Measurements from ENCODE around the gene MAP2K2.

Gene MAP2K2

GRCh38 chr19:4058693-4059452, 65.0 kb downstream of the MAP2K2 start:
- no peak for DNase-seq

DNA sequence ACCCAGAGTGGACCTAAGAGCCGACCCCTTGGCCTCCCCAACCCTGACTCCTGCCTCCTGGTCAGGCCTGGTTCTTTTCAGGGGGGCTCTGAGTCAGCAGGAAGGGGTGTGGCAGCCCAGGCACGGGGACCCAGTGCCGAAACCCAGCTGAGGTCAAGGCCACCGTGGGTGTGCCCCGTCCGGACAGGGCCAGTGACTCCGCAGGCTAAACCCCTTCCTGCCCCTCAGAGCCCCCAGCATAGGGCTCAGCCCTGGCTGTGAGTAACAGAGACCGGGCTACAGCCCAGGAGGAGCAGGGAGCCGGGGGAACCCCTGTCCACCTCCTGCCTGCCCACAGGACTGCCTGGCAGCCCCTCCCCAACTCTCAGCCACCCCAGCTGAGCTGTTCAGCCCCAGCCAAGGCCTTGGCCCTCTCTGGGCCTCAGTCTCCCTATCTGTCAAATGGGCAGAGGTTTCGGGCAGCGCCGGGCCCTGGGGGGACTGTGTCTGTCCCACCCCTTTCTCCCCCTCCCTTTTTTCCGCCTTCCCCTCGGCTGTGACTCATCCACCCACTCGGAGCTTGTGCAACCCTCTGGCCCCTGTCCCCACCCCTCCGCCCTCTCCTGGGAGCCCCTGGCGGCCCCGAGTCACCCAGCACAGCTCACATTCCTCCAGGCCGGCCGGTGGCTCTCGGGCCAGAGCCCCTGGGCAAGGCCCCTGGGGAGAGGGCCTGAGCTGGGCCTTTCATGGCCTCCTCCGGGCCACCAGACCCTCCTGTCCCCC, 65.8 kb downstream of the MAP2K2 start:
- no peak for DNase-seq

- no peak for DNase-seq
These were observed 68.7 kb downstream of the MAP2K2 start for GRCh38 chr19:4055209-4055552.

GRCh38 chr19:4054441-4055208, 69.3 kb downstream of the MAP2K2 start:
- DNase-seq = no peak

GRCh38 chr19:4053423-4054324, 70.2 kb downstream of the MAP2K2 start:
- no peak for DNase-seq

GRCh38 chr19:4052993-4053422, 70.9 kb downstream of the MAP2K2 start:
- DNase-seq = no peak

GRCh38 chr19:4052114-4052992, 71.6 kb downstream of the MAP2K2 start:
- no peak for DNase-seq

DNA sequence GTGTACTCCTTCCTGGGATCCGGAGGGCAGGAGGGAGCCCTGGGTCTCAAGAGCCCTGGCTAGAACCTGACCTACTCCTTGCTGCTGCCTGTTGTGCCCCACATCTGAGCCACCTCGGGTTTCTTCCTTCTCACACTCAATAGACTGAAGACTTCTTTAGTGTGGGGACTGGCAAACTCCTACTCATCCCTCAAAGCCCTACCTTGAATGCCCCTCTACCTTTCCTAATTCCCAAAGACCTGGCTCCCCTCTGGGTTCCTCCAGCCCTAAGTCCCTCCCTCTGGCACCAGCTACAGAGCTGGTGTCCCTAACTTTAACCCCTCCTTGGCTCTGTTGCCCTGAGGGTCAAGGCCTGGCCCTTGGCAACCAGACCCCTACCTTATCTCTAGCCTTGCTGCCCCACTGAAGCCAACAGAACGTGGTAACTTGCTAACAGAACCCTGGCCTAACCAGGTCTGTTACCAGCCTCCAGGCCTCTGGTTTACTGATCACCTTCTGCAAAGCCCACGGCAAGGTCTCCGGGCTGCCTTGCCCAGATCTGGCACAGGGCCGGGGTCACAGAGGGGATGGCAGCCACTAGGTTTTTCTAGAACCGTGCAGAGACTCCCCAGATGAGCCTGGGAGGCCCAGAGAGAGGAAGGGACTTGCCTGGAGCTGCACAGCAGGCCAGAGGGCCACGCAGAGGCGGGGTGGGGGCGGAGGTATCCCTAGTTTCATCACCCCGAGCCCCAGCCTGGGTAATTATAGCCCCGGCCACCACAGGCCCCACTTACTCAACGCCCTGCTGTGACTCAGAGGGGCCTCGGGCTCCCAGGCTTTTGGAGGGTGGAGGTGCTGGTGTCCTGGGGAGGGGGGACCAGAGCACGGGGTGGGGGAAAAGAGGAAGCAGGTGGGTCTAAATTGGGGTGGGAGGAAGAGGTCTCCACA, 72.5 kb downstream of the MAP2K2 start:
- no peak for DNase-seq

GRCh38 chr19:4049432-4049831, 74.5 kb downstream of the MAP2K2 start:
- peak; percentile 25 for DNase-seq

DNA sequence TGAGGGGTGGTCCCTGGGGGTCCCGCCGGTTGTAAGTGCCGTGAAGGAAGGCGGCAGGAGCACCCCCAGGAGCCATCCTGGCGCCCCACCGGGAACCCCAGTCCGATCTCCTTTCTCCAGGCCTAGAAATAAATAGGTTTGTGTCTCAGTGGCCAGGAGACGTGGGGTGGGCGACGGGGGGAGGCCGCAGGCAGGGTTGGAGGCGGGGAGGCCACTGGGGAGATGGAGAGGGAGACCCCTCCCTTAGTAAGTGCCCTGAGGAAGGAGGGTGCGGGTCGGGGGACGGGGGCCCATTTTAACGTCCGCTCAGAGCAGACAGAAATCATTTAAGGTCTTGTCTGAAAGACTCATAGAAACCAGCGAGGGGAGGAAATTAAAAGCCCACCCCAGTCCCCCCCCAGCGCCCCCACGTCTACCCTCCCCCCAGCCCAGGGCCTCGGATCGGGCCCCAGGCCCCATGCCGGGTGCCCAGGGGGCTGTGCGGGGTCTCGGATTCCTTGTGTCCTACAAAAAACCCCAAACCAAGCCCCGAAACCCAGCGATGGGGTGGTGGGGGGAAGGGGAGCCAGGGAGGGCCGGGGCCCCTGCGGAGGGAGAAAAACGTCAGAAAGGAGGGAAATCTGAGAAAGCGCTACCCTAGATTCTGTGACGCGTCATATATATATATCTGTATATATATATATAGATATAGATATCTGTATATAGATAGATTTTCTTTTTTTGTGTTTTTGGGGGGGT, 76.8 kb downstream of the MAP2K2 start:
- no peak for DNase-seq

DNA sequence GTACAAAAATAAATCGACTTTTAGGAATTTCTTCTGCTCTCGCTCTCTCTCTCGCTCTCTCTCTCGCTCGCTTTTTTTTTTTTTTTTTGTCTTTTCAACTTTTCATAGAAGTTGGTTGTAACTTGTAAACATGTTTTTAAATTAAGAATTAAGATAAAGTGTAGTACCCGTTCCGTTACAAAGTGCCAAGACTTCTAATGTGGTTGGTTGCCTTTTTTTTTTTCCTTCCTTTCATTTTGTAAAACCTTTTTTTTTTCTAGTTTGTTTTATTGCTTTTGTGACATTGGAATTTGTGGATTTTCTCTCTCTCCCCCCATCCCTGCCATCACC, 77.6 kb downstream of the MAP2K2 start:
- DNase-seq = no peak

- no peak for DNase-seq
These were observed 78.1 kb downstream of the MAP2K2 start for GRCh38 chr19:4045597-4046361.

- DNase-seq = no peak
These were observed 78.9 kb downstream of the MAP2K2 start for GRCh38 chr19:4044990-4045465.

DNA sequence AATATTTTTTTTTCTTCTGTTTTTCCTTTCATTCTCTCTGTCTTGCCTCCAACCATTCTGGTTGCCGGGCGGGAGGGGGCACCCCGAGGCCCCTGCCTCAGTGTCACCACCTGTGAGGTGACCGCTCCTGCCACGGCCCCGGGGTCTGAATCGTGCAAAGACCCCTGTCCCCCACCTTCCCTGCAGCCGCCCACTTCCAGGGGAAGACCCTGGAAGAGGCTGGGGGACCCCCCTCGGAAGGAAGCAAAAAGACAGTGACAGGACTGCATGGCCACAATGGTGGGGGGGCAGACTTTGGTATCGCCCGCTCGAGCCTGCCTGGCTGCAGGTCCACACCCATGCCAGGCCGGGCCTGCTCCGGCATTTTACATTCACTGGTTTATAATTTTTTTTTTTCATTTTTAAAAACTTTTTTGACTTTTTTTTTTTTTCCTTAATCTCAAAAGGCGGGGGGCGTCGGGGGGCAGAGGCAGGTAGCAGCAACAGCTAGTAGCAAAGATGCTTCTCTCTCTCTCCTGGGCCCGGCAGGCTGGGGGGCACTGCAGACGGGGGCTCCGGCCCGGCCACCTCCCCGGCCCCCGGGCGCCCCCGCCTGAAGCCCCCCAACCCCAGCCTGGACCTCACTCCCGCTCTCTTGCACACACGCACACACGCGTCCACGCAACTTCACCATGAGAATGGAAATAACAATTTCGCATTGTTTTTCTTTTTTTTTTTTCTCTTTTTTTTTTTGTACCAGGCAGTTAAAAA, 79.8 kb downstream of the MAP2K2 start:
- DNase-seq = no peak

GRCh38 chr19:4043401-4043800, 80.5 kb downstream of the MAP2K2 start:
- DNase-seq = no peak

DNA sequence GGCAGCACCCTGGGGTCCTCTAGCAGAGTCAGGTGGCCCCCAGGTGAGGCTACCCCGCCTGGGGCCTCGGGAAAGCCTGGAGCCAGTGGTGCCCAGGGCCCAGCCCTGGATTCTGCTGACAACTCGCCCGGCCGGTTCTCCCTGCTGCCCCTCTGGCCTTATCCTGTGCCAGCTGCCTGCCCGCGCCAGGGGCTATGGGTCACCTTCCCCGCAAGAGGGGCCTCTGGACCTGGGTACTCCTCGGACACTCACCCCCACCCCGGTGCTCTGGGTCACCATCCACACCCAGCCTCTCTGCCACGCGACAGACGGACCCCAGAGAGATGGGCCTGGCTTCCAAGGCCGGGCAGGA, 81.2 kb downstream of the MAP2K2 start:
- DNase-seq = no peak

- no peak for DNase-seq
These were observed 81.7 kb downstream of the MAP2K2 start for GRCh38 chr19:4042064-4042730.

All from DMS53 (cell line).